NCI-H2107 (cell line): ENCODE measurements around the gene GK.
"Not testable (repeated sequence)": the region's sequence is repeated elsewhere in the genome, so short reads cannot be mapped to it uniquely, and the experiment has no call there.

ENCODE experiments used
- DNase-seq: peaks from one replicate; lab custom pipeline; 2025; lab: John Stamatoyannopoulos, UW

GK gene

DNA sequence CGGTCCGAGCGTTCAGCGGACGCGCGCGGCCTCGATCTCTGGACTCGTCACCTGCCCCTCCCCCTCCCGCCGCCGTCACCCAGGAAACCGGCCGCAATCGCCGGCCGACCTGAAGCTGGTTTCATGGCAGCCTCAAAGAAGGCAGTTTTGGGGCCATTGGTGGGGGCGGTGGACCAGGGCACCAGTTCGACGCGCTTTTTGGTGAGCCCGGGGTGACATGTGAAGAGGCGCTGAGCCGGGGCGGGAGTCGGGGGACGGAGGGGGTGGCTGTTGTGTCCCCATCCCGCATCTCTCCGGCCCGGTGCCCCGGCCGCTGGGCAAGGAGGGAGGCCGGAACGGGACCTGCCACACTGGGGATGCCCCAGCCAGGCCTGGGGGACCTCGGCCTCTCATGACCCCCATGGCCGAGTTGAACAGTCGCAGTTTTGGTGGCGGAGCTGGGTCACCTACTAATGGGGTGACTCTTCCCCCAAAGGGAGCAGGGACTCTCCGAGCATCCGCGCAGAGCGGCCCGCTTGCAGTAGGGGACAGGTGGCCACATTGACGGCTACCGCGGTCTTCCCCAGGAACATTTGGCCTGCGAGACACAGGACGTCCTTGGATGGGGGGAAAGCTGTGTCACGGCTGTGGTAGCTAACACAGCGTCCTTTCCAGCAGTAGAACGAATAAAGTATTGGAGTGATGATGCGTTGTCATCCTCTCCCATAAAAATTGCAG is at the start of gene GK:
GK (plus strand) TSS at position 9 of the 717 bp plus-strand sequence; CDS start at position 124, 115 bp downstream.
- no peak for DNase-seq

DNA sequence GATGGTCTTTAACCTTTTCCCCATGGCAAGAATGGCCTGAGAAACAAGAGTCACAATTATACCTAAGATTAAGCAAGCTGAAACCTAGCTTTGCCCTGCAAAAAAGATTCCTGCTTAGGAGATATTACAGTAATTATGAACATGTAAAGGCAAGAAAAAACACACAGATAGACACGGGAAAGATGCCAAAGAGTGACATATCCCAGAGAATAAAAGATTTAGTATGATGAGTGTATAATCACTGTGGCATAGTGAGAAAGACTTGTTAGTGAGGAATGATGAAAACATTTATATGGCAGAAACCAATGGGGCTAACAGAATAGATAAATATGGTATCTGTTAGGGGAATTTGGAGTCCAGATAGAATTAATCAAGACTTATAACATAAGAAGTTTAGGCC is 46.1 kb upstream of the GK start:
- no peak for DNase-seq

DNA sequence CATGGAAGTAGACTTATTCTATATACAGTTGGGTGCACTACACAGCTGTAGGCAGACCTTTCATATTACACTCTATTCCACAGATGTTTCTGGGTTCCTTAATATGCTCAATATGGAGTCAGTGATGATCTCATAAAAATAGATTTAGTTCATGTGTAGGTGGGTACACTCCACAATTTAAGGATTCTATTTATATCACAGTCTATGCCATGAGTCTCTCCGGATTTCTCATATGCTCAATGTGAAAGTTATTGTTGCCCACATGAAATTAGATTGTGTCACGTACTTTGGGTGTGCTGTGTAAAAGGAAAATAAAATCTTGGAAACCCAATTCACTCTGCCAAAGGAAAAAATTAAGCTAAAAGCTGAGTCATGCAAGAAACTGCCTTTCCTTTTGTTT is 43.2 kb upstream of the GK start:
- DNase-seq: no peak

DNA sequence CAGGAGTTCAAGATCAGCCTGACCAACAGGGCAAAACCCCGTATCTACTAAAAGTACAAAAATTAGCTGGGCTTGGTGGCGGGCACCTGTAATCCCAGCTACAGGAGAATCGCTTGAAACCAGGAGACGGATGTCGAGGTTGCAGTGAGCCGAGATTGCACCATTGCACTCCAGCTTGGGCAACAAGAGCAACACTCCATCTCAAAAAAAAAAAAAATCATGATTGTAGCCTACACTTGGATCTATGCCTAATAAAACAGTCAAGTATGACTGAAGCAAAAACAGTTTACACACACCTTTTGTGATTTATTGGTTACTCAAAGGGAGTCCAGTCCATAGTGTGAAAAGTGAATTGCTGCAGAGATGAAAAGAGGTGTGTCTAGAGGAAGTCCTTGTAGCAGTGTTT is 41.0 kb upstream of the GK start:
- DNase-seq: peak; percentile 1

DNA sequence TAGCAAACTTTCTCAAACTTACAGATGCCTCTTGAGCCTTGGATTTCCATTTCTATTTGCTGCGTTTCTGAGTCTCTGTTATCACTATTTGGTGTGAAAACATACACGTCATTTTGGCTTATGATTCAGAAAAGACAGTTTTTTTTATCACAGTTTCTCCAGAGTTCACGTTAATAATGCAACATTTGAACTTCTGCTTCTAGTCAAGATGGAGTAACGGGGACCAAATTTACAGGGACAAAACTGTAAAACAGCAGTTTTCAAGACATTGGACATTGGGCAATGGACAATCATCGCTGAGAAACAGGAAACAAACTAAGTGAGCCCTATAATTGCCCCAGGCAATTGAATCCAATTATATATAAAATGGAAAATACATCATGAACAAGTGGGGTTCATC is 39.5 kb upstream of the GK start:
- DNase-seq: no peak

DNA sequence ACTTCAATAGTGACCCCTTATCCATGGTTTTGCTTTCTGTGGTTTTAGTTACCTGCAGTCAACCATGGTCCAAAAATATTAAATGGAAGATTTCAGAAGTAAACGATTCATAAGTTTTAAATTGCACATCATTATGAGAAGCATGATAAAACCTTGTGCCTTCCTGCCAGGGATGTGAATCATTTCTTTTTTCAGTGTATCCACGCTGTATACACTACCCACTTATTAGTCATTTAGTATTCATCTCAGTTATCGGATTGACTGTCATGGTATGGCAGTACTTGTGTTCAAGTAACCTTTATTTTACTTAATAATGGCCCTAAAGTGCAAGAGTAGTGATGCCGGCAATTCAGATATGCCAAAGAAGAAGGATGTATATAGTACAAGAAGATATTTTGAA is 38.0 kb upstream of the GK start:
- no peak for DNase-seq

DNA sequence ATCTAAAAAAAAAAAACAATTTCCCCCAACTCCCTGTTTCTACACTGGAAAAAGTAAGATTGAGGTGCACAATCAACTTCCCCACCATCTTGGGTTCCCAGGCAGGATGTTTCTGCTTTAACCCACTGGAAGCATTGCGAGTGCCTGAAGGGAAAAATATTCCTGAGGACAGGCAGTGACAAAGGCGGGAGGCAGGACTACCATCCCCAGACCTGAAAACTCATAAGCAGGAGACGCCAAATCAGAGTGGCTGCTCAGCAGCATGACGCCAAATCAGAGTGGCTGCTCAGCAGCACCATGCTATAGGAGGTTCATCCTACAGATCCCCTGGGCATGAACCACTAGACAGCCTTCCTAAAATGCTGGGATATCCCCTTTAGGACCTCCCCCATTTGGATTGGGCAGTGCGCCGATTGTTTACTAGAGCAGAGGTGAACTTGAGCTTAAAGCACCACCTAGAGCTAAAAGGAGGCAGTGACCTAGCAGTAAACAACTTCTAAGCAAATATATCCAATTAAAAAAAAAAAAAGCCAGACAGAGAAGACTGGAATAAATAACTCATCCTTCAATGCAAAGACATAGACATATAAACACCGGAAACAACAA is 35.0 kb upstream of the GK start:
- DNase-seq: no peak

DNA sequence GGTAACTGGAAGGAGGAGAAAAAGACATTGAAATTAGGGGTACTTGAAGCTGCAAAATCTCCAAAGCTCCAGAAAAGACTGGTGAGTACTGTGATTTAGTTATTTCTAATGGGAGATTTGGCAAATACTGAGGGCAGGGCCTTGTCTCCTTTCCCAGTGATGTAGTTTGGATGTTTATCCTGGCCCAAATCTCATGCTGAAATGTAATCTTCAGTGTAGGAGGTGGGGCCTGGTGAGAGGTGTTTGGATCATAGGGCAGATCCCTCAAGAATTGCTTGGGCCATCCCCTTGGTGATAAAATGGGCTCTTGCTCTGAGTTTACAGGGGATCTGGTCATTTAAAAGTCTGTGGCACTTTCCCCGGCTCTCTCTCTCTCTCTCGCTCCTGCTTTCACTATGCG is 33.1 kb upstream of the GK start:
- DNase-seq: no peak

DNA sequence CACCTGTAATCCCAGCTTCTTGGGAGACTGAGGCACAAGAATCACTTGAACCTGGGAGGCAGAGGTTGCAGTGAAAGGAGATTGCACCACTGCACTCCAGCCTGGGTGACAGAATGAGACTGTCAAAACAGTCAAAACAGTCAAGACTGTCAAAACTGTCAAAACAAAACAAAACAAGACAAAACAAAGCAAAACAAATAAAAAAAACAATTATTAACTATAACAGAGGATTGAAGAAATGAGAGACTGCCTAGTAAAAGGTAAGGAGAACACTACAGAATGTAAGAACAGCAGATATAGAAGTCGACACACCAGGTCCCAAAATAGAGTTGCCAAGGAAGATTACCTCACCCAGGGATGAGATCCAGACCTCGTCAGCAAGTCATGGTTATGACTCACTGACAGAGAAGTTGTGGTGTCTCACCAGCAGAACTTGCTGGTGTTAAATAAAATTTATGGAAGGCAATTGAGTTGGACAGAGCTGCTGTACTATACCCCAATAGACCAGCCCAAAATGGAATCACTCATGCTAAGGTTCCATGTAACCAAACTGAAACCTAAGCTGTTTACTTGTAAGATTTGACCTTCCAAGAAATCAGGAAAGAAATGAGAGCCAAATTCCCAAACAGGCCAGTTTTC is 32.1 kb upstream of the GK start:
- DNase-seq: no peak

DNA sequence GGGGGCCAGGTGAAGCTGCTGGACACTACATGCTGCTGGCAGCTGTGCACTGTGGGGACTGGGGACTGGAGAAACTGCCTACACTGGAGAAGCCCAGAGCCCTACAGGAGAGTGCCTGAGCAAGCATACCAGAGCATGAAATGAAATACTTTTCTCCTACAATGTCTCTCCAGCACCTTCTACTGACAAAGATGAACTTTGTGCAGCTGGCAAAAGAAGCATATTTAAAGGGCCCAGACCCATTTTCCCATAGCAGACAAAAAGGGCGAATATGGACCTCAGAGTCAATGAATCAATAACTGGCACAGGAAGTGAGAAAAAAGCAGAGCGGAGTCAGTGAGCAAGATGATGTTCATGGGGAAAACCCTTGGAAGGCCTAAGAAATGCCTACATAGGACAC is 30.9 kb upstream of the GK start:
- DNase-seq: no peak

DNA sequence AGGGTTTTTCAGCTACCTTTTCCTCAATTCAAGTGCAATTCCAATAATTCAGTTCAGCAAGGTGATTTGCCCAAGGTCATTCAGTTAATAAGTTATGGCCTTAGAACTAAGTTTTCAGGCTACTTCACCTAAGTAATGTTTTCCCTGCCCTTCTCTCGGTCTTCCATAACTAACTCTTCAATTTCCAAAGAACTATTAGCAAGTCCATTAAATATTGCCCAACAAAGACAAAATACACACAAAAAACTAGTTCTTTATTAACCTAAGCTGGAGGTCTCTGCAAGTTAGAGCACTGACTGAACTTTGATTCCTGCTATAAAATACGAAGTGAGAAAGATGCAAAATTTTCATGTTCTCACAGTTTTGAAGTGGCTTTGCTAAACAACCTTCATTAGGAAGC is 26.8 kb upstream of the GK start:
- DNase-seq: no peak

DNA sequence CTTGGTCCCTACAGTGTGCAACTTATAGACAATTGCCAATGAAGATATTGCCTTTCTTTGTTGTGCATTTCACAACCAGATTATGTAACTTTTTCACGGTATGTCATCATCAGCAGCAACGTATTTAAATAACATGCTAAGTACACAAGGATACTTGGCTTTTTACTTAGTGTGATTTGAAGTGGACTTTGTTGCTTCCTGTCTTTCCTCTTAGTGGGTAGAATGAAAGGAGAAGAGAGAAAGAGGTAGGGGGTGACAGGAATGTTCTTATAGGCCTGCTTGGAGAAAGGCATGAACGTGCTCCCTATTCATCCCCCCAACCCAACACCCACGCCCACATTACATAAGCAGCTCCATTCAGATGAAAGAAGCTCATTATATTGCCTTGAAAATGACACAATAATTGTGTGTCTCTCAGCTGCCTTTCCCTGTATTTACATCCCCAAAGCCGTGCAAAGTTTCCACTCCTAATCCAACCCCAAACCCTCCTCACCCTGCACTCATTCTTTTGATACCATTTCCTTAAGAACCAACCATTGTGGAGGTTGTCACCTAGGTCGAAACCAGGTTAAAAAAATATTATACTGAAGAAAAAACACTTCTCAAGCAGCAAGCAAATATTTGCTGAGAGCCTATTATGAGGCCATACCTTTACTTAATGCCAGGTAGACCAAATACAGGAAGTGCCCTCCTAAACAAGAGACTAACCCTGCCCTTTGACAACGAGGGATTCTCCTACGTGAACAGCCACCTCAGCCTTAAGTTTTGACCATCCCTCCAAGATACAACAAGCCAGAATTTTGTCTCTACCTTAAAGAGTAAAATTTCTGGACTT is 25.2 kb upstream of the GK start:
- no peak for DNase-seq

DNA sequence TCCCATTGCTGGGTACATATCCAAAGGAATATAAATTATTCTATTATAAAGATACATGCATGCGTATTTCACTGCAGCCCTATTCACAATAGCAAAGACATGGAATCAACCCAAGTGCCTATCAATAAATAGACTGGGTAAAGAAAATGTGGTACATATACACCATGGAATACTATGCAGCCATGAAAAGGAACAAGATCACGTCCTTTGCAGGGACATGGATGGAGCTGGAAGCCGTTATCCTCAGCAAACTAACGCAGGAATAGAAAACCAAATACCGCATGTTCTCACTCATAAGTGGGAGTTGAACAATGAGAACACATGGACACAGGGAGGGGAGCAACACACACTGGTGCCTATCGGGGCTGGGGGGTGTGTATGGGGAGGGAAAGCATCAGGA is 19.2 kb upstream of the GK start:
- not testable (repeated sequence) for DNase-seq

DNA sequence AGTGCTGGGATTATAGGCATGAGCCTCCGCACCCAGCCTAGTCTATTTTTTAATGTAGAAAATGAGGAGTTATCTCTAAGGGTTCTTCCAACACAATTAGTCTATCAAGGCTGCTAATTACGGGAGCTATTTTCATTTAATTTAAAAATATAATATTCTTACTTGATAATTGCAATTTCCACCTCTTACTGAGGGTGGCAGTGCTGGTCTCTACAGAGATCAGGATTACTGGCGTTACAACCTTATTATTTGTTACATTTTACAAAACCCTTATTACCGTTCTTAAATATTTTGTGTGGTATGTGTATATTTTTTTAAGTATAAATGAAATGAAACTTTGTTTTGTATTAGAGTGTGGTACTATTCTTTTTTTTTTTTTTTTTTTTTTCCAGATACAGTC is 17.6 kb upstream of the GK start:
- DNase-seq: no peak

DNA sequence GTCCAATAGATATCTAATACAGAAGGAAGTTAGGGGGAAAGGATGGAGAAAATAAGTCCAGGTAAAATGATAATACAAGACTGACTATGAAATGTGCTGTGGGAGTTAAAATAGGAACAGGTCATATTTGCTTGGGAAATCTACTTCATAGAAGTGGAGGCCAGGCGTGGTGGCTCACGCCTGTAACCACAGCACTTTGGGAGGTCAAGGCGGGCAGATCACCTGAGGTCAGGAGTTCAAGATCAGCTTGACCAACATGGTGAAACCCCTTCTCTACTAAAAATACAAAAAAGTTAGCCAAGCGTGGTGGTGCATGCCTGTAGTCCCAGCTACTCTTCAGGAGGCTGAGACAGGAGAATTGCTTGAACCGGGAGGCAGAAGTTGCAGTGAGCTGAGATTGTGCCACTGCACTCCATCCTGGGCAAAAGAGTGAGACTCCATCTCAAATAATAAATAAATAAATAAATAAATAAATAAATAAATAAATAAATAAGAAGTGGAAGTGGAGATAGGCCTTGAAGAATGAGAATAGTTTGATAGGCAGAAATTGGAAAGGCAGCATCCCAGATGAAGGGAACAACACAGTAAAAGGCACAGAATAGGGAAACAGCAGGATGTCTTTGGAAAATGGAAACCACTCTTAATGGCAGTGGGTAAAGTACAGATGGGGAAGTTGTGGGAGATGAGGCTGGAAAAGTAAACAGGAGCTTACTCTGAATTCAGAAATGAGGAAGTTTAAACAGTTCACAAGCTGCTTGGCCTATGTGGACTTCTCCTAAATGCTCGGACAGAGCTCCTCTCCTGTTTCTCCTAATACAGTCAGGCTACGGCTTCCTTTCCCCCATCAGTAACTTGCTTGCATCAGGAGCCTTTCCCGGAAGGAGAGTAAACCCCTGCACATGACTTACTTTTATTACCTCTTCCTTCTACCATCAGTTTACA is 15.1 kb upstream of the GK start:
- DNase-seq: no peak

DNA sequence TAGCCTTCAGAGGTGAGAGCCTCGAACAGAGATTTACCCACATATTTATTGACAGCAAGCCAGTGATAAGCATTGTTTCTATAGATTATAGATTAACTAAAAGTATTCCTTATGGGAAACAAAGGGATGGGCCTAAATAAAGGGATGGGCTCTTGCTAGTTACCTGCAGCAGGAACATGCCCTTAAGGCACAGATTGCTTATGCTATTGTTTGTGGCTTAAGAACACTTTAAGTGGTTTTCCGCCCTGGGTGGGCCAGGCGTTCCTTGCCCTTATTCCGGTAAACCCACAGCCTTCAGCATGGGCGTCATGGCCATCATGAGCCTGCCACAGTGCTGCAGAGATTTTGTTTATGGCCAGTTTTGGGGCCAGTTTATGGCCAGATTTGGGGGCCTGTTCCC is 13.5 kb upstream of the GK start:
- DNase-seq: not testable (repeated sequence)

DNA sequence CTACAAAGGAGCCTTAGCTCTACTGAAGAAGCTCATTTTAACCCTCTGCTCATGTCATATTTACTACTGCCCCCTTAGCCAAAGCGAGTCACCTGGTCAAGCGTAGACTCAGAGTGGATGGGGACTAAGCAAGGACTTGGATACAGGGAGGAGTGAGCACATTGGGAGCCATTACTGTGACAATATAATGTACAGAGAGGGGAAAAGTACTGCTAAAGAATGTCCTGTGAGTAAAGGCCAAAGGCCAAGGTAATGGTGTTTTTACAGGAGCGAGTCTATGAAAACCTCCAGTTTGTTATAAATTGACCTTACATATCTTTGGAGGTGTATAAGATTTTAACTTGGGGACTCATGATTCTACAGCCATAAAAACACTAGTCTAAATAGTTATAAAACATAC is 10.6 kb upstream of the GK start:
- no peak for DNase-seq

DNA sequence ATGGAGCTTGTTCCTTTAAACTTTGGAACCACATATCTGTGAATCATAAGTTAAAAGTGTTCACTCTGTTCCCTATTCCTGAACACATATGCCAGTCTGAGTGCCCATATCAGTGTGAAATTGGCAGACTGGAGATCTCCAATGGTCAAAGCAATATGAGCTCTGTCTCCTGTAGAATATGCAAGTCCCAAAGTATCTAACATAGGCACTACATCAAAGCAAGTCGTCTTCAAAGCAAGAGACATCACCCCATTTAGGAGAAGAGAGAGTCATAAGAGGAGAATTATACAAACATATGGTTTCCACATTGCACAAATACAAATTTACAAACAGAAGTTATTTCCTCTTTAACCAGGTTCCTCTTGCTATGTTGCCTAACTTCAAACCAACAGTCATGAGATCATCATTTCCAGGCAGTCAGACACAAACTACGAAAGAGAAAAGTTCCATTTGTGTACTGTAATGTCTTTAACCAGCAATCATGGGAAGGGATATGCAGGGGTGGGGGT is 9.9 kb upstream of the GK start:
- no peak for DNase-seq

DNA sequence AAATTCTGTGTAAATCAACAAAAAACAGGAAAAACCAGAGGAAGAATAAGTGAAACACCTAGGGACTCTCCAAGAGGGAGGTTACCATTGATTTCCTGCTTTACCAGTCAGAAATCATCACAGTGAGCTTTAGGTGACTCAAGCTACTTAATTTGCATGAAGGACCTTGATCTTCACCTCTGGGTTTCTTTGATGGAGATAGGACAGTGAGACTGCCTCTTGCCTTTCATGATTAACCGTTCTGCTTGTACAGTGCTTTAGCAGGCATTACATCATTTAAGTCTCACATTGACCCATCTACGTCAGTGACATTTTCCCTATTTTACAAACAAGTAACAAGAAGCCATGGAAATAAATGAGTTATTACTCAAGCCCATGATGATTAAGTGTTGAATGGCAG is 3.4 kb upstream of the GK start:
- DNase-seq: no peak

DNA sequence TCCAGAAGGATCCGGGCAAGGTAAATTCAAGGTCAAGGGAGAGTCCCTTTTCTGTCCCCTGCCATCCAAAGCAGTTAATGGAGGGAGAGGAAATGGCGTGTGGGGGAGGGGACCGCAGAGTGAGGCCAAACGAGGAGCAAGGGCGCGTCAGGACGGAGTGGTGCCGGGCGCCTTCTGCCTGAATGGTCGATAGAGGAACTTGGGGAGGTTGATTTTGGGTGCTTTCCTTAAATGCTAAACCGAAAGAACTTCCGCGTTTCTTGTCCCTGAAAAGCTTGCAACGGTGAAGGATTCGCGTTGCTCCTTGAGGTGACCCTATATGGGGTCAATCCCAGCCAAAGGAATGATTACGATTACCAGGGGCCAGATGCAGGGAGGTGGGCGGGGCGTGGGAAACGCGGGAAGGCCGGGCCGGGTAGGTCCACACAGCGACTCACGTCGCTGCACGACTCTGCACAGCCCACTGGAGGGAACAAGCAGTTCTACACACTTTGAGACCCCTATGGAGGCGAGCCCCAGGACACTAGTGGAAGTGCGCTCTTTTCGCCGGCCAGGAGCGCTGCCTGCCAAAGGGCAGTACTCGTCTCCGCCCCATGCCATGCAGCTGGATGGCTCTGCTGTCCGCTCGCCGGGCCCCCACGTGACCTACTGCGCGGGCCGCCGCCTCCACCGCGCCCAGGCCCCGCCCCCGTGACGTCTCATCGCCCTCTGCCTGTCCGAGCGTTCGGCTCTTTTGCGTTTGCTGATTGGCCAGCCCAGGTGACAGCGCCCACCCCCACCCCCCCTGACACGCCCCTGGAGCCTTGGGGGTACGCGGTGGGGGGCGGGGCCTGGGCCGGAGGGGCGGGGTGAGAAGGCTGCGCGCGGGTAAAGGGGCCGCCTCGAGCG is 452 bp upstream of the GK start:
- DNase-seq: peak; percentile 91
